Activated CD4-positive, alpha-beta T cell treated with anti-CD3 and anti-CD28 coated beads, Interleukin-2, amount 50 U/mL, for 1 hour (primary cell): Measurements from ENCODE around the gene POU1F1.
"Not testable (repeated sequence)": the region's sequence is repeated elsewhere in the genome, so short reads cannot be mapped to it uniquely, and the experiment has no call there.

Source experiments
- DNase-seq: peaks from one replicate; pipeline ENCODE4 v3.0.0-alpha.2; 2020

The POU1F1 gene

GRCh38 chr3:87276484-87276883 lies at the start of gene POU1F1:
TSS of gene POU1F1 (minus strand) at chr3:87276584. CDS start at chr3:87276462, 122 bp downstream.
- DNase-seq = no peak

- DNase-seq = no peak
Measured at GRCh38 chr3:87324609-87325008, 48.2 kb upstream of the POU1F1 start.

GRCh38 chr3:87320756-87321626 lies 44.6 kb upstream of the POU1F1 start:
- DNase-seq = no peak

- no peak for DNase-seq
Measured at GRCh38 chr3:87318617-87319021, 42.2 kb upstream of the POU1F1 start.

- DNase-seq = no peak
Measured at GRCh38 chr3:87317779-87318178, 41.4 kb upstream of the POU1F1 start.

GRCh38 chr3:87313641-87314040 lies 37.3 kb upstream of the POU1F1 start:
- DNase-seq = no peak

- DNase-seq = no peak
Measured at GRCh38 chr3:87311309-87311708, 34.9 kb upstream of the POU1F1 start.

GRCh38 chr3:87309601-87310000 lies 33.2 kb upstream of the POU1F1 start:
- no peak for DNase-seq

GRCh38 chr3:87307805-87308204 lies 31.4 kb upstream of the POU1F1 start:
- no peak for DNase-seq

- no peak for DNase-seq
Measured at GRCh38 chr3:87305517-87305916, 29.1 kb upstream of the POU1F1 start.

- not testable (repeated sequence) for DNase-seq
Measured at GRCh38 chr3:87305031-87305430, 28.6 kb upstream of the POU1F1 start.

- no peak for DNase-seq
Measured at GRCh38 chr3:87298111-87298718, 21.8 kb upstream of the POU1F1 start.

GRCh38 chr3:87288446-87288845 lies 12.1 kb upstream of the POU1F1 start:
- DNase-seq = no peak

- DNase-seq = no peak
Measured at GRCh38 chr3:87287011-87287410, 10.6 kb upstream of the POU1F1 start.

GRCh38 chr3:87272718-87273341 lies 3.6 kb downstream of the POU1F1 start:
- no peak for DNase-seq

- no peak for DNase-seq
Measured at GRCh38 chr3:87270908-87271700, 5.3 kb downstream of the POU1F1 start.

GRCh38 chr3:87269723-87270122 lies 6.7 kb downstream of the POU1F1 start:
- no peak for DNase-seq

- no peak for DNase-seq
Measured at GRCh38 chr3:87268646-87269211, 7.7 kb downstream of the POU1F1 start.

- DNase-seq = no peak
Measured at GRCh38 chr3:87267953-87268645, 8.3 kb downstream of the POU1F1 start.

GRCh38 chr3:87261925-87262324 lies 14.5 kb downstream of the POU1F1 start:
- no peak for DNase-seq

- peak; percentile 32 for DNase-seq
Measured at GRCh38 chr3:87260270-87260669, 16.1 kb downstream of the POU1F1 start.

- DNase-seq = no peak
Measured at GRCh38 chr3:87250009-87250408, 26.4 kb downstream of the POU1F1 start.
